ENCODE results near the gene MTHFD1.

The MTHFD1 gene

DNA sequence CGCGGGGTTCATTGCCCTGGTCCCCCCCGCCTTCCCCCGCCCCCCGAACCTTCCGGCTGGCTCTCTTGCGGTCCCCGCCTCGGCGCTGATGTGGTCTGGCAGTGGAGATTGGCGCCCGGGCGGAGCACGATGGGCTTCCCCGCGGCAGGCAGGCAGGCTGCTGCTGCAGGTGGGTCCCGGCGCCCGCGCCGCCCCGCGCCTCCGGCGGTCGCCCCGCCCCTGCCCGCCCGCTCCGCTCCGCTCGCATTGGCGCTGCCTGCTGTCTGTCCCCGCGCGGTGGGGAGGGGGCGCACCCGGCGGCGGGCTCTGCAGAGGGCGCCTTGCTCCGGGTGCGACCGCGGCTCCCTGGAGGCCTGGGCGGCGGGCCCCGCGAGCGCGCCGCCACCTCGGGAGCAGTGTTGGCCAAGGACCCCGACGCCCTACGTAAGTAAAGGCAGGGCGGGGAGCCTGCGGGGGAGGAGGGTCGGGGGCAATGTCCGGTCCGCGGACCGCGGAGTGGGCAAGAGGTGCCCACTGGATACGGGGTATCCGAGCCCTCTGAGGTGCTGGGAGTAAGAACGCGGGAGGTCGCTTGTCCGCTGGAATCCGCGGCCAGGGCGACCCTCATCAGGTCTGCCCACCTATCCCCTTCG is 77.2 kb downstream of the MTHFD1 start, which contains the start of gene AKAP5:
AKAP5 (plus strand) TSS at position 309 of the 632 bp plus-strand sequence. CDS start 2,896 bp downstream, outside the sequence.
- Histone ChIP-seq H3K4me3 (ENCODE audit: severe bottlenecking) (peak within 1 kb of the TSS; percentile 67), H3K4me1 (ENCODE audit: insufficient read depth, poor library complexity, severe bottlenecking) (peaks cover 12% of the 10 kb centered on the region), H3K27ac (ENCODE audit: poor library complexity, severe bottlenecking) (no peak within 1 kb of the TSS), H3K36me3 (ENCODE audit: low read depth) (0 out of 2 replicates have a peak, but pooled peaks cover under 1% of the 10 kb centered on the region), H3K9me3 (ENCODE audit: severe bottlenecking) (no peaks in the 10 kb centered on the region), H3K27me3 (ENCODE audit: insufficient read depth, poor library complexity, severe bottlenecking) (no peaks in the 10 kb centered on the region)
- DNase-seq (ENCODE audit: low spot score) (no peak), ATAC-seq (ENCODE audit: low read depth) (peak; percentile 76)
- TF ChIP-seq, protein P1, sequence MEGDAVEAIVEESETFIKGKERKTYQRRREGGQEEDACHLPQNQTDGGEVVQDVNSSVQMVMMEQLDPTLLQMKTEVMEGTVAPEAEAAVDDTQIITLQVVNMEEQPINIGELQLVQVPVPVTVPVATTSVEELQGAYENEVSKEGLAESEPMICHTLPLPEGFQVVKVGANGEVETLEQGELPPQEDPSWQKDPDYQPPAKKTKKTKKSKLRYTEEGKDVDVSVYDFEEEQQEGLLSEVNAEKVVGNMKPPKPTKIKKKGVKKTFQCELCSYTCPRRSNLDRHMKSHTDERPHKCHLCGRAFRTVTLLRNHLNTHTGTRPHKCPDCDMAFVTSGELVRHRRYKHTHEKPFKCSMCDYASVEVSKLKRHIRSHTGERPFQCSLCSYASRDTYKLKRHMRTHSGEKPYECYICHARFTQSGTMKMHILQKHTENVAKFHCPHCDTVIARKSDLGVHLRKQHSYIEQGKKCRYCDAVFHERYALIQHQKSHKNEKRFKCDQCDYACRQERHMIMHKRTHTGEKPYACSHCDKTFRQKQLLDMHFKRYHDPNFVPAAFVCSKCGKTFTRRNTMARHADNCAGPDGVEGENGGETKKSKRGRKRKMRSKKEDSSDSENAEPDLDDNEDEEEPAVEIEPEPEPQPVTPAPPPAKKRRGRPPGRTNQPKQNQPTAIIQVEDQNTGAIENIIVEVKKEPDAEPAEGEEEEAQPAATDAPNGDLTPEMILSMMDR (IDR thresholded peaks at IDR 0.05; ENCODE audit: poor library complexity, severe bottlenecking): peak; percentile 13

DNA sequence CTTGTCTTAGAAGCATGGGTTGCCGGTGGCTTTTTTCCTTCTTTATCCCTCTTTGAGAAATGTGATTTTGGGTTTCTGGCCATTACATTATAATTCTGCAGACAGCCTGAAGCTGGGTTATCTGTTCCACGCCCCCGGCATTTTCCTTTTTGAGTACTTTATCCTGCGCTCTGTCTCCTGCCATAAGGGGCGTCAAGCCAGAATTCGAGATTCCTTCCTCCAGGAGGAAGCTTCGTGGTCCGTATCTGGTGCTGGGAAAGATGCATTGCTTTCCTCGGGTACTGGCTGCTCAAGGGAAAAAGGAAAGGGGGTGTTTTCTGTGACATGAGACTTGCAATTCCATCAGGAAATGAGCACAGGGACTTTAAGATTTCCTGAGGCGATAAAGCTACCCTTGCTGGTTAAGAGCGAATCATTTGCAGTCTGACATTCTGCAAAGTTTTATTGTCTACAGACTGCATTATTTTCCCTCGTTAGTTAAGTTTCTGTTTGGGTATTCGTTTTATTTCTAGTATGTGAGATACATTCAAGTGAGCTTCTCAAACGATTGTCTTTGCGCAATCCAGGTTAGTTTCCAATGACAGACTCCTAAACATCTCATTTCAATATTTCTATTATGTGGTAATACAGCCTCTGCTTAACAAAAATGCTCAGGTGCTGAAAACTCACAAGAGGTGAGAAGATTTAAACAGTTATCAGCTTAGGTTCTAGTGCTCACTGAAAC is 77.8 kb downstream of the MTHFD1 start:
- Histone ChIP-seq H3K4me1 (ENCODE audit: insufficient read depth, poor library complexity, severe bottlenecking) (peaks cover 12% of the 10 kb centered on the region), H3K27ac (ENCODE audit: poor library complexity, severe bottlenecking) (no peak overlapping the region), H3K36me3 (ENCODE audit: low read depth) (no peaks in the 10 kb centered on the region), H3K4me3 (ENCODE audit: severe bottlenecking) (peak overlapping the region; percentile 67), H3K9me3 (ENCODE audit: severe bottlenecking) (no peaks in the 10 kb centered on the region), H3K27me3 (ENCODE audit: insufficient read depth, poor library complexity, severe bottlenecking) (no peaks in the 10 kb centered on the region)
- DNase-seq (ENCODE audit: low spot score) (no peak), ATAC-seq (ENCODE audit: low read depth) (peak; percentile 58)
- TF ChIP-seq, protein P1 (IDR thresholded peaks at IDR 0.05; ENCODE audit: poor library complexity, severe bottlenecking): no peak

DNA sequence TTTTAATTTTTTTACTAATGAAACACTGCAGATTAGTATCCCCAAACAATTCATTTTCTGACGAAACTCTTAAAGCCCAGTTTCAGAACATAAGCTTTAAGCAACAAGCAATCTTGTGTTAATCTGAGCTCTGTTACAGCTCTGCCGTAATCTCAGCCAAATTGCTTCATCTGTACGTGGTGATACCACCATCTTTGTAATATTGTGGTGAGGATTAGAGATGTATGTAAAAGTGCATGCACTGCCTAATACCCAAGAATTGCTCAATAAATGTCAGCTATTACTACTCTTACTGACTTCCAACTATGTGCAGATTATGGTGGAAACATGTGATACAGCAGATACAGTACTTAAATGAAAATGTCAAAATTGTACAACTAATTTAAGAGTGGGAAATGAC is 78.9 kb downstream of the MTHFD1 start:
- TF ChIP-seq, protein P1 (IDR thresholded peaks at IDR 0.05; ENCODE audit: poor library complexity, severe bottlenecking): no peak
- Histone ChIP-seq H3K36me3 (ENCODE audit: low read depth) (no peaks in the 10 kb centered on the region), H3K27ac (ENCODE audit: poor library complexity, severe bottlenecking) (no peak overlapping the region), H3K27me3 (ENCODE audit: insufficient read depth, poor library complexity, severe bottlenecking) (no peaks in the 10 kb centered on the region), H3K9me3 (ENCODE audit: severe bottlenecking) (no peaks in the 10 kb centered on the region), H3K4me1 (ENCODE audit: insufficient read depth, poor library complexity, severe bottlenecking) (peaks cover 12% of the 10 kb centered on the region), H3K4me3 (ENCODE audit: severe bottlenecking) (no peak overlapping the region)
- DNase-seq (ENCODE audit: low spot score) (no peak), ATAC-seq (ENCODE audit: low read depth) (no peak)

DNA sequence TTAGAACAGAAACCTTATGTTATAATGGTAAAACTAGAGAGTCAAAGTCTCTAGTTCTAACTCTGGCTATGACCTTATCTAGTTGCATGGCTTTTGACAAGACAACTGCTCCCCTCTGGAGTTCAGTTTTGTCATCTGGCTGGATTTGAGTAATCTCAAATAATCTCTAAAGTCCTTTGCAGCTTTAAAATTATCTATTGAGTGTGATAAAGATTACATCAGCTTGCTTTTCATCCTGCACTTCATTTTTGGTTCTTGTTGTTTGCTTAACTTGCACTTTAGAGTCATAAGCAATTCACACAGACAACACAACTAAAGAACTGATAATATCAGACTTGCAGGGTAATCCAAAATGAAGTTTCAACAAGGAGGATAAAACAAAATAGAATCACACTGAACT is 79.4 kb downstream of the MTHFD1 start:
- Histone ChIP-seq H3K27ac (ENCODE audit: poor library complexity, severe bottlenecking) (no peak overlapping the region), H3K27me3 (ENCODE audit: insufficient read depth, poor library complexity, severe bottlenecking) (no peaks in the 10 kb centered on the region), H3K36me3 (ENCODE audit: low read depth) (no peaks in the 10 kb centered on the region), H3K4me3 (ENCODE audit: severe bottlenecking) (no peak overlapping the region), H3K9me3 (ENCODE audit: severe bottlenecking) (no peaks in the 10 kb centered on the region), H3K4me1 (ENCODE audit: insufficient read depth, poor library complexity, severe bottlenecking) (peaks cover 12% of the 10 kb centered on the region)
- ATAC-seq (ENCODE audit: low read depth) (no peak), DNase-seq (ENCODE audit: low spot score) (no peak)
- TF ChIP-seq, protein P1 (IDR thresholded peaks at IDR 0.05; ENCODE audit: poor library complexity, severe bottlenecking): no peak

DNA sequence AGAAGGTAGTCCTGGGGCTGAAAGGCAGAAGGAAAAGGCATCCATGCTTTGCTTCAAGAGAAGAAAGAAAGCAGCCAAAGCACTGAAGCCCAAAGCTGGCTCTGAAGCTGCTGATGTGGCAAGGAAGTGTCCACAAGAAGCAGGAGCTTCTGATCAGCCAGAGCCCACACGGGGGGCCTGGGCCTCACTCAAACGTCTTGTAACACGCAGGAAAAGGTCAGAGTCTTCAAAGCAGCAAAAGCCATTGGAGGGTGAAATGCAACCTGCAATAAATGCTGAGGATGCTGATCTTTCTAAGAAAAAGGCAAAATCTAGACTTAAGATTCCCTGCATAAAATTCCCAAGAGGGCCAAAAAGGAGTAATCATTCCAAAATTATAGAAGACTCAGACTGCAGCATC is 80.3 kb downstream of the MTHFD1 start:
- H3K4me1 ChIP-seq (ENCODE audit: insufficient read depth, poor library complexity, severe bottlenecking): peaks cover 12% of the 10 kb centered on the region
- H3K9me3 ChIP-seq (ENCODE audit: severe bottlenecking): no peaks in the 10 kb centered on the region
- DNase-seq (ENCODE audit: low spot score) (no peak), ATAC-seq (ENCODE audit: low read depth) (no peak)
- no peaks in the 10 kb centered on the region for H3K36me3 ChIP-seq (ENCODE audit: low read depth)
- H3K4me3 ChIP-seq (ENCODE audit: severe bottlenecking): no peak overlapping the region
- H3K27ac ChIP-seq (ENCODE audit: poor library complexity, severe bottlenecking): no peak overlapping the region
- no peaks in the 10 kb centered on the region for H3K27me3 ChIP-seq (ENCODE audit: insufficient read depth, poor library complexity, severe bottlenecking)
- TF ChIP-seq, protein P1 (IDR thresholded peaks at IDR 0.05; ENCODE audit: poor library complexity, severe bottlenecking): no peak
